HG02973 (cell line): Measurements from ENCODE around the gene TNFSF8.

Experiments used
- ATAC-seq: cut with Tn5 transposase; IDR thresholded peaks from one replicate; pipeline ENCODE4 v1.9.1; 2021; ENCODE audit warnings: moderate library complexity; ENCODE audit not compliant: unreplicated experiment

TNFSF8 gene

DNA sequence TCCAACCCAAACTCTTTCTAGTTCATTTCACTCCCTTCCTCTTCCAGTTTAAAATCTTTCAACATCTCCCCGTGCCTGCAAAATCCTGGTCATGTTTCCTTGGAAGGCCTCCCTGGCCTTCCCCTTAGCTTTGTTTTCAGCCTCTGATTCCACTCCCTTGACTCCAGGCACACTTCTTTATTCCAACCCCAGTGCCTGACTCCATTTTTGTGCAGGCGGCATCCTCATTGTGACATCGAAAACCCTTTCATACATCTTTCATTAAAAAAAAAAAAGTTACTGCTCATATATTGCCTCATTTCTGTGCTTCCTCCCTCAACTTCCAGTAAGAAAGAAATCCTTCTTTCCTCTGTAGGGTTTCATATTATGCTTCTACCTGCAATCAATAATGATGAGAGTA lies 7.1 kb upstream of the TNFSF8 start:
- no peak for ATAC-seq

- ATAC-seq: no peak
Observed at GRCh38 chr9:114936581-114936980, 6.2 kb upstream of the TNFSF8 start.

DNA sequence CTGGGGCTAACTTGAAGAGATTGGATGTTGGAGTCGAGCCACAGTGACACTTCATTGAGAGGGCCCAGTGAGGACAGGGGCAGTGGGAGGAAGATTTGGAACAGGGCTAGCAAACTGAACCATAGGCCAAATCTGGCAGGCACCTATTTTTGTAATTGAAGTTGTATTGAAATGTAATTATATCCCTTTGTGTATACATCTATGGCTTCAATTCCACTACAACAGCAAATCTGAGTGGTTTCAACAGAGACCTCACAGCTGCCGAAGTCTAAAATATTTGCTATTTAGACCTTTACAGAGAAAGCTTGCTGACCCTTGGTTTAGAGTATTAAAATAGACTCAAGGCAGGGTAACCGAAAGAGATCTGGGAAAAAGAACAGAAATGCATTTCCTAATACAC lies 4.7 kb upstream of the TNFSF8 start:
- no peak for ATAC-seq

DNA sequence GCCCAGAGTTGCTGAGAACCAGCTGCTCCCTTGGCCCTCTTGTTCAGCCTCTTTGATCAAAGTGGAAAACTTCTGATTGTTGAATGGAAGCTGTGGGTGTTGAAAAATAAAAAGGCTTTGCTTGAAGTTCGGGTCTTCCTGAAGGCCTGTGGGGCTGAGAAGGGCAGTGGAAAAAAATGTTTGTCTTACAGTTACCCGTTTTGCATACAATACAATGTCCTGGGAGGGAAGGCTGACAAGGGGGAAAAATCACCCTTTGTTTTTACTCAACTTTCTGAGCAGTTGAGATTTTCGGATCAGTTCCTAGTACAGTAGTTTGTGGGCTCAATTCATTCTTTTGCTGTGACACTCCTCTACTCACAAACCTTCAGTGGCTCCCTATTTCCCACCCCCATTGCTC lies 2.1 kb upstream of the TNFSF8 start:
- ATAC-seq: no peak

DNA sequence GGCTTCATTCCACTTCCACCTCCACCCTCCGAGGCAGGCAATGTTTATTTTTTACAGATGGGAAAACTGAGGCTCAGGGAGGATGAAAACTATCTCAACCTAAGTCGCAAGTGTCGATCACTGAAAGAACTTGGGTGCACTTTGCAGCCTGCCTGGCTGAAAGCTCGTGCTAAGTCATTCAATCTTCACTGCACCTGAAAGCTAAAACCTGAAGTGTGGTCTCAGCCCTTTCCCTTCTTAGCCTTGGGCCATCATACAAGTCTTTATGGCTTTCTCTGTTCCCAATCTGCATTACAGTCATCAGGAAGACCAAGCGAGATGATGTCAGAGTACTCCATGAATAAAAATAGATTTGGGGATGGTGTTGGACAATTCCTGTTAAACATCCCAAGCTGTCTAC lies 1.0 kb upstream of the TNFSF8 start:
- no peak for ATAC-seq

- no peak for ATAC-seq
Observed at GRCh38 chr9:114929201-114929600, 1.2 kb downstream of the TNFSF8 start.

- no peak for ATAC-seq
Observed at GRCh38 chr9:114928671-114929070, 1.7 kb downstream of the TNFSF8 start.

- no peak for ATAC-seq
Observed at GRCh38 chr9:114928136-114928535, 2.3 kb downstream of the TNFSF8 start.

- no peak for ATAC-seq
Observed at GRCh38 chr9:114925672-114926071, 4.7 kb downstream of the TNFSF8 start.

- no peak for ATAC-seq
Observed at GRCh38 chr9:114925039-114925438, 5.4 kb downstream of the TNFSF8 start.

DNA sequence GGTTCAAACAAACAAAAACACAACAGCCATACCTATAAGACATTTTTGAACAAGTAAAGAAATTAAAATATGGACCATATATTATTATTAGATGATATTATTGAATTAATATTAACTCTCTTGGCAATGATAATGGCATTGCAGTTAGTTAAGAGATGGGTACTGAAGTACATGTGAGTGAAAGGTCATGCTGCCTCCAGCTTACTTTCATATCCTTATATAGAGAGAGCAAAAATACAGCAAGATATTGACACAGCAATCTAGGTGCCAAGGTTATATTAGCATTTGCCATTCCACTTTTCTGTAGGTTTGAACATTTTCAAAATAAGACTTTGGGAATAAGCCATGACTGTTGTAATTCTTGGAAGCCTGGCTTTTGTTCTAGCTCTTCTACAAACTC lies 6.1 kb downstream of the TNFSF8 start:
- ATAC-seq: no peak

DNA sequence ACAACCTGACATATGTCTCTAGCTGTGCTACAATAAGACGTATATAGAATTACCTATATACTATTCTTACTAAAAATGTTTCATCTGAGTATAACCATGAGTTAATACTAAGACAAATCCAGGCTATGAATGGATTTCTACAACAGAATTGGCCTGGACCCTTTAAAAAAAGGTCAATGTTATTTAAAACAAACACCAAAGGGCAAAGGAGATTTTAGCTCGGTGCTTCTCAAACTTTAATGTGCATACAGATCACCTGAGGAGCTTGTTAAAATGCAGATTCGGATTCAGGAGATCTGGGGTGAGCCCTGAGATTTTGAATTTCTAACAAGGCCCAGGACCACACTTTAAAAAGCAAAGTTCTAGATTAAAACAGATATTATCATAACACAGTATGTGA lies 6.5 kb downstream of the TNFSF8 start:
- ATAC-seq: no peak

- no peak for ATAC-seq
Observed at GRCh38 chr9:114921171-114921570, 9.2 kb downstream of the TNFSF8 start.

GRCh38 chr9:114919611-114920010 lies 10.8 kb downstream of the TNFSF8 start:
- ATAC-seq: no peak

DNA sequence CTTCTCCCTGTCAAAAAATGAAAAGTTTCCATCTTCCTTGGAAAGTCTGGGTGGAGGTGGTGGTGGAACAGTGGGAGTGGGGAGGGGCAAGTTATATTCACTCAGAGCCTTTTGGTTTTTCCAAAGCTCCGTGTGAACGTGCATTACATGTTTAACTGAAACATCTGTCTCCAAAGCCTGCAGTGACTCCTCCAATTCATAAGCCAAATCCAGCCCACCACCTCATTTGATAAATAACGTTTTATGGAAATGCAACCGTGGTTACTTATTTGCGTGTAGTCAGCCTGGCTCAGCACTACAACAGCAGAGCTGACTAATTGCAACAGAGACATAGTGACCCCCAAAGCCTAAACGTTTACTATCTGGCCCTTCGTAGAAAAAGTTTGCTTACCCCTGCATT lies 13.9 kb downstream of the TNFSF8 start:
- ATAC-seq: no peak

GRCh38 chr9:114914139-114914538 lies 16.3 kb downstream of the TNFSF8 start:
- ATAC-seq: no peak

DNA sequence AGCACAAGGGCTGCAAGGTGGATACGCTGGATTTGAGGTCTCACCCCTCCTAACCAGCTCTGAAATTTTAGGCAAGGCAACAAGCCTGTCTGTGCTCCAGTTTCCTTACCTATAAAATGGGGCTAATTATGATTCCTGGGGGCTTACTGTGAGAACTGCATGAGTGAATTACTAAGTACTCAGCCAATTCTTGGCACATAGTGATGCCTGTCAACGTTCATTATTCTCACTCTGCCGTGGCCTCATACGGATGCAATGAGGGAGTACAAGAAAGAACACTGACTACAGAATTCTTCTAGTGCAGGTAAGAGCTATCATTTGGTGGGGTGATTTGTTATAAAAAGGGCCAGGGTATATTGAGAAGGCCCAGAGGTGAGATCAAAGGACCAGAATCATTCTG lies 16.7 kb downstream of the TNFSF8 start:
- no peak for ATAC-seq

GRCh38 chr9:114913217-114913616 lies 17.2 kb downstream of the TNFSF8 start:
- no peak for ATAC-seq

DNA sequence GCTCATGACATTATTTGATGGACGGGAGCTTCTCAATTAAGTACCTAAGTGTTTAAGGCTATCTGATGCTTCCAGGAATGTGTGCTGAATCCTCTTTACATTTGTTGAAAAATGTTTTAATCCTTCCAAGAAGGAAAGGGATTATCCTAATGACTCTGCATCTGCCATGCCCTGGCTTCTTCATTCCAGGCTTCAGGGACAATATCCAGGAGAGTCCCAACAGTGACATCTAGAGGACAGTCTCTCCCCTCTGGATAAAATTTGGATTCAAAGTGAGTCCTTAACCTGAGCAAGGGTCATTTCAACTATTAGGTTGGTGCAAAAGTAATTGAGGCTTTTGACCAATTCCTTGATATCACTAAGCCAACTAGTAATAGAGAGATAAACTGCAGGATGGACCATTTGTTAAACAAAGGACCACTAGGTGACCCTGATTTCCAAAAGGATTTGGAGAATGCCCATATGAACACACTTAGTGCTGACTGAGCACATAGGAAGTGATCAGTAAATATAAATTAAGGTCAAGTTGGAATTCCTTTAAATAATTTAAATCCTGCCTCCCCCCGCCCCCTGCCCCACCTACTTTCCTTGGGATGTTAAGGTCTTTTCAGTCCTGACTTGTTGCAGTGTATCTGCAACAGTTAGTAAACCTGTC lies 19.1 kb downstream of the TNFSF8 start:
- no peak for ATAC-seq

GRCh38 chr9:114910541-114910940 lies 19.9 kb downstream of the TNFSF8 start:
- ATAC-seq: no peak

DNA sequence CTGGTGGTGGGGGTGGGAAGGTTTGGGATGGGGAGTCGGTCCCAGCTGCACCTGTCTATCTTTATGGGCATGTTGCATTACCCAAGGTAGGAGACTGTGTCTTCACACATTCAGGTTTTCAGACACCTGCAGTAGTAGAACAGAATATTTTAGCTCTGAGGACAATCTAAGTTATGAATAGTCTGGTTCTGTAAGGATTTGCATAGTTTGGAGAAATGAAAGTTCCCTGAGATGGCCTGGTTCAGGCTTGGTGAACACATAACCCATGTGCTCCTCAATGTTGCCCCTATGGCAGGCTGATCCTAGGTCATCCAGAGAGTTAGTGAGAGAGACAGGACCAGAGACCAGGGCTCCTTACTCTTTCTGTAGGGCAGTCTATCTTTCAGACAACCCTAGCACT lies 20.7 kb downstream of the TNFSF8 start:
- no peak for ATAC-seq

GRCh38 chr9:114908805-114909448 lies 21.5 kb downstream of the TNFSF8 start:
- ATAC-seq: no peak

DNA sequence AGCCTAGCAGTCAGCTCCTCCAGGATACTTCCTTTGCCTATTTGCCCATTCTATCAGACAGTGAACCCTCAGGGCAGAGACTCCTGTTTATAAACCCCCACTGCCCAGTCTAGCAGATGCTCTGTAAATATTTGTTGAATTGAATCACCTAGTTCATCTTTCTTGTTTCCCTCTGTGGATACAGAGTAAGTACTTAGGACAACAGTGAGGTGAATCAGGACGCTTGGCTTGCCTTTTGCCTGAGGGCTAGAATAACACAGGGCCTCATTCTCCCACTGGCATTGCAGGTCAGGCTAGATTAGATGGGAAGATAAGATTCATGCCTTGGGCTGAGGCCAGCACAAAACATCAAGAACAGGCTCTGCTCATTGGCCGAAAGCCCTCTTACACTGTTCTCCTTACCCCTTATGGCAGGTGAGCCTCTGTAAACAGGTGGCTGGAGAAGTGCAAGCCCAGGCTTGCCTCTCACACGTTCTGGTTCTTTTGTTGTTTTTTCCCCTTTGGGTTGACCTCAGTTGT lies 22.2 kb downstream of the TNFSF8 start:
- peak; percentile 56 for ATAC-seq
